GM19240 (cell line): ENCODE results near the gene MIR17HG.
"Not testable (repeated sequence)": the region's sequence is repeated elsewhere in the genome, so short reads cannot be mapped to it uniquely, and the experiment has no call there.

ENCODE experiments used
- DNase-seq: peaks from one replicate; pipeline ENCODE4 v3.0.0; 2011; ENCODE audit warnings: low spot score; ENCODE audit not compliant: insufficient read length

Gene MIR17HG

GRCh38 chr13:91347202-91347995, at the start of gene MIR17HG:
Gene MIR17HG (plus strand): TSS chr13:91347687.
- peak; percentile 42 for DNase-seq

- DNase-seq: no peak
These were observed 49.4 kb upstream of the MIR17HG start for GRCh38 chr13:91298060-91298459.

GRCh38 chr13:91302111-91302510, 45.4 kb upstream of the MIR17HG start:
- no peak for DNase-seq

- DNase-seq: no peak
These were observed 44.5 kb upstream of the MIR17HG start for GRCh38 chr13:91303031-91303430.

GRCh38 chr13:91304741-91305140, 42.7 kb upstream of the MIR17HG start:
- no peak for DNase-seq

GRCh38 chr13:91305652-91306051, 41.8 kb upstream of the MIR17HG start:
- DNase-seq: no peak

GRCh38 chr13:91307887-91308286, 39.6 kb upstream of the MIR17HG start:
- DNase-seq: no peak

- DNase-seq: no peak
These were observed 39.2 kb upstream of the MIR17HG start for GRCh38 chr13:91308299-91308698.

- no peak for DNase-seq
These were observed 36.0 kb upstream of the MIR17HG start for GRCh38 chr13:91311491-91311890.

GRCh38 chr13:91312324-91312723, 35.2 kb upstream of the MIR17HG start:
- no peak for DNase-seq

- DNase-seq: no peak
These were observed 34.4 kb upstream of the MIR17HG start for GRCh38 chr13:91313103-91313502.

GRCh38 chr13:91313581-91313980, 33.9 kb upstream of the MIR17HG start:
- DNase-seq: no peak

- no peak for DNase-seq
These were observed 32.6 kb upstream of the MIR17HG start for GRCh38 chr13:91314888-91315287.

- no peak for DNase-seq
These were observed 28.6 kb upstream of the MIR17HG start for GRCh38 chr13:91318886-91319285.

GRCh38 chr13:91319996-91320395, 27.5 kb upstream of the MIR17HG start:
- DNase-seq: no peak

GRCh38 chr13:91320990-91321389, 26.5 kb upstream of the MIR17HG start:
- DNase-seq: not testable (repeated sequence)

- DNase-seq: no peak
These were observed 24.1 kb upstream of the MIR17HG start for GRCh38 chr13:91323349-91323748.

GRCh38 chr13:91326146-91326545, 21.3 kb upstream of the MIR17HG start:
- DNase-seq: no peak

GRCh38 chr13:91328726-91329125, 18.8 kb upstream of the MIR17HG start:
- DNase-seq: no peak

- DNase-seq: no peak
These were observed 17.8 kb upstream of the MIR17HG start for GRCh38 chr13:91329733-91330132.

GRCh38 chr13:91331047-91331915, 16.2 kb upstream of the MIR17HG start:
- no peak for DNase-seq

- DNase-seq: no peak
These were observed 1.4 kb upstream of the MIR17HG start for GRCh38 chr13:91346062-91346461.

- no peak for DNase-seq
These were observed 661 bp upstream of the MIR17HG start for GRCh38 chr13:91346850-91347201.
